ENCODE data around the gene FOXK2.
"Not testable (repeated sequence)": the region's sequence is repeated elsewhere in the genome, so short reads cannot be mapped to it uniquely, and the experiment has no call there.

FOXK2 gene

DNA sequence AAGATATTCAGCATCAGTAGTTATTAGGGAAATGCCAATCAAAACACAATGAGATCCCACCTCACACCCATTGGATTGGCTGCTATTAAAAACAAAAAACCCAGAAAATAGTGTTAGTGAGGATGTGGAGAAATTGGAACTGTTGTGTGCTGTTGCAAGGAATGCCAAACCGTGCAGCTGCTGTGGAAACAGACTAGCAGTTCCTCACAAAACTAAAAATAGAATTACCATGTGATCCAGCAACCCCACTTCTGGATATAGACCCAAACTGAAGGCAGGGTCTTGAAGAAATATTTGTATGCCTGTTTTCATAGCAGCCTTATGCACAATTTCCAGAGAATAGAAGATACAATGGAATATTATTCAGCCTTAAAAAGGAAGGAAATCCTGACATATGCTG is 46.0 kb downstream of the FOXK2 start:
- DNase-seq: no peak

DNA sequence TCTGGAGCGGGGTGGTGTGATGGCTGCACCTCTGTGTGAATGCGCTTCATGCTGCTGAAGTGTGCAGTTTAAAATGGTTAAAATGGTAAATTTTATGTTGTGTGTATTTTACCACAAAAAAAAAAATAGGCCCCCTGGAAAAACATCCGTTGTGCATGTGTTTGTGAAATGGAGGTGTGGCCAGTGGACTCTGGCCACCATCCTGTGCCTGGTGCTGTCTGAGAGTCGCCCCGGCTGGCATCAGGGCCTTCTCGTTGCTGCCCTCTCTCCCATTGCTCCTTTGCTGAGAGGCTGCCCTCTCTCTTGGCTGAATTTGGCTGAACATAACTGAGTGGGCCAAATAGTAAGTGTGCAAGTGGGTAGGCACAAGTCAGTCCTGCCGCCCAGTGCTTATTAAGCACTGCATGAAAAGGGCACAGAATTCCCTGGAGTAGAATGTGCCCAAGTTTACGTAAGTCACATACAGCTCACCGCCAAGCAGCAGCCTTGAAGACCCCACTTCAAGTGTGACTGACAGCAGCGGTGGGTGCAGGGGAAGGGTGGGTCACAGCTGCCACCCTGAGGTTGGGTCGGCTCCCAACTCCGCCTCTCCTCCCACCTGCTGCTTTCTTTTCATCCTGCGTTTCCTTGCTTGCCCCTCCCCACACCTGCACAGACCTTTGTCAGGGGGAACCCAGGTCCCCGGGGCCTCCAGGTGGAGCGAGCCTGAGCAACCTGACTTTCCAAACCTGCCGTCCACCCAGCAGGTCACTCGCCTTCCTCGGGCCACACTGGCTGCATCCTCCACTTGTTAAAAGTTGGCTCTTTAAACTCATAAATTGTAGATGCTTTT is 46.8 kb downstream of the FOXK2 start:
- no peak for DNase-seq

DNA sequence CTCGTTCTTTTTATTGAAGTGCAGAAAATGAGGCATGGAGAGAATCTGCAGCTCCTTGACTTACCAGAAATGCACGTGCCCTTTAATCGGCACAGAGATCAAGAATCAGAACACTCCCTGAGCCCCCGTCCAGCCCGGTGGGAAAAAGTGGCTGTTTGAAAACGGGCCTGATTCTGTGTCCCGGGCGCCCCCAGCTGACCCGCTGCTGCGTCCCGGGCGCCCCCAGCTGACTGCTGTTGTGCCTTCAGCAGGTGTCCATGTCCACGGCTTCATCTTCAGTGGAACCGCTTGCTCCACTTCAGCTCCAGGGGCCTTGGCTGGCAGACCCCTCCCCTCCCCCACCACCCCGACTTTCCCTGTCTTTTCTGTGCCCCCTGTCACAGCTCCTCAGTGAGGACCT is 47.8 kb downstream of the FOXK2 start:
- DNase-seq: no peak

DNA sequence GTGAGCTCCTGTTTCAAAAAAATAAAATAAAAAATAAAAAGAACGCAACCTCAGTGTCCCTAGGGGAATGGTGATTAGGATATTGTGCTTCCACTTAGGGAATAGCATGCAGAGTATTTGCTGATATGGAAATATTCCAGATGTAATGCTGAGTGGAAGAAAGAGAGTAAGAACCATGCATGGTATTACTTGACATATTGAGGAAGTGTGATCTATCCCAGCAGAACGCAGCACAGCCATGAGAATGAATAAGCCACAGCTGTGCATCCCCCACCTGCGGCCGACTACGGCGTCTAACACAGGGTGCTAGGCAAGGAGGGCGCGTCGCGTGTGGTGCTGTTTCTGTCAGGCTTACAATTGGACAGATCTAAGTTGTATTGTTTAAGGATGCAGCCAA is 49.5 kb downstream of the FOXK2 start:
- DNase-seq: no peak

DNA sequence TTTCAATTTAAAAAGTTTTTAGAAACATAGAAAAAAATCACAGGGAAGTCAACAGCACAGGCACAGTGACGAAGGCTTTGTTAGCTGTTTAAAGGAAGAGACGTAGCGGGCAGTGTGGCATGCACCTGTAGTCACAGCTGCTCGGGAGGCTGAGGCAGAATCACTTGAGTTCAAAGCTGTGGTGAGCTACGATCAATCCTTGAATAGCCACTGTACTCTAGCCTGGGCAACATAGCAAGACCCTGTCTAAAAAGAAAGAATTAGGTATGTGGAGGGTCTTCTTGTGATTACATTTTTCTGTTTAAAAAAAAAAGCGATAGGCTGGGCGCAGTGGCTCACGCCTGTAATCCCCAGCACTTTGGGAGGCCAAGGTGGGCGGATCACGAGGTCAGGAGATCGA is 50.1 kb downstream of the FOXK2 start:
- no peak for DNase-seq

DNA sequence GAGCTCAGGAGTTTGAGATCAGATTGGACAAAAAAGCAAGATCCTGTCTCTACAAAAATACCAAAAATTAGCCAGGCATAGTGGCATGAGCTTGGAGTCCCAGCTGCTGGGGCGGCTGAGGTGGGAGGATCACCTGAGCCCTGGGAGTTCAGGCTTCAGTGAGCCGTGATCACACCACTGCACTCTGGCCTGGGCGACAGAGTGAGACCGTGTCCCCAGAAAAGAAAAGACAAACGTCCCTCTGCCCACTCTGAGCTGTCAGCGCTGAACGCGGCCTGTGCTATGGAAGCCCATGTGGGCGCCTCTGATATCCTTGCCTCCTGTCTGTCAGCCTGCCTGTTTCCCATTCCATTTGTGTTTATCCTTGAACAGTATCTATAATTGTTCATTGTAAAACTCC is 50.7 kb downstream of the FOXK2 start:
- no peak for DNase-seq

DNA sequence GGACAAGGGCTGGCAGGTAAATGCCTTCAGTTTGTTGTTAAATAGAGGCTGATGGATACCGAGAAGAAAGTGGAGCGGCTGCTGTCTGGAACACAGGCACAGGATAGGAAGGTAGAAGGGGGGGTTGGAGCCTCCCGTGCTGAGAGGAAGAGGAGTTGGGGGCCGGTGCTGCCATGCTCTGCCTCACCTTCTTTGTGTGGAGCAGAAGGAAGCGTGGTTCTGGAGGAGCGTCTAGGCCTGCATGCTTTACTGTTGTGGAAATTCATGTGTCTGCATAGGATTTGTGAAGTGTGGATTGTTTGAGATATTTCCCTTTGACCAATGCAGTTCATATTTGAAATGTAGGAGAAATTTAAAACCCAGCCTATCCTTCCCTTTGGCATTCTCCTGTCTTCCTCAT is 52.3 kb downstream of the FOXK2 start:
- DNase-seq: no peak

DNA sequence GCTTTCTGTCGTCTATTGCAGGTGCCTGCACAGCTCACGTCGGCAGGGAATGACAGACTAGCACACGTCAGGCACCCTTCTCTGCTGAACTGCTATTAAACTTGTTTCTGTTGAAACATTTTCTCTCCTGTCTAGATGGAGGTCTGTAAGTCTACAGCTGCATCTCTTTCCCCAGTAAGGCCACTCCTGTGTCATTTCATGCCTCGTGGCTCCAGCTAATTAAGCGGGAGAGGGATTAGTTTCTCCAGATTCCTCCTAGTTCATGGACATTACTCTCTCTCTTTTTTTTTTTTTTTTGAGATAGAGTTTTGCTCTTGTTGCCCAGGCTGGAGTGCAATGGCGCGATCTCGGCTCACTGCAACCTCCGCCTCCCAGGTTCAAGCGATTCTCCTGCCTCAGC is 54.5 kb downstream of the FOXK2 start:
- DNase-seq: no peak

DNA sequence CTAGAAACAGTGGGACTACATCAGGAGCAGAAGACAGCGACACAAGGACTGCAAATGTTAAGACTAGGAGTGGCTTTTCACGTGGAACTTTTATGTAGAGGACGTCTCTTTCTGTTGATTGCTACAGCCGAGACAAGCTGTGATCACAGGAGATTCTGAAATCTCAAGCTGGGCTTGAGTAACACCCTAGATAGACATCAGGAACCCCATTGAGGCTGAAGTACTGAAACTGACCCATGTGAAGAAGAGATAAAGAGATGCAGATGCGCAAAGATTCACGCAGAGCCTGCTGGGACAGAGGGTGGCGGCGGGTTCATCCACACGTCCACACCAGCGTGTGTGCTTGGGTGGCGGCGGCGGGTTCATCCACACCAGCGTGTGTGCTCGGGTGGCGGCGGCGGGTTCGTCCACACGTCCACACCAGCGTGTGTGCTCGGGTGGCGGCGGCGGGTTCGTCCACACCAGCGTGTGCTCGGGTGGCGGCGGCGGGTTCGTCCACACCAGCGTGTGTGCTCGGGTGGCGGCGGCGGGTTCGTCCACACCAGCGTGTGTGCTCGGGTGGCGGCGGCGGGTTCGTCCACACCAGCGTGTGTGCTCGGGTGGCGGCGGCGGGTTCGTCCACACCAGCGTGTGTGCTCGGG is 56.2 kb downstream of the FOXK2 start:
- not testable (repeated sequence) for DNase-seq

DNA sequence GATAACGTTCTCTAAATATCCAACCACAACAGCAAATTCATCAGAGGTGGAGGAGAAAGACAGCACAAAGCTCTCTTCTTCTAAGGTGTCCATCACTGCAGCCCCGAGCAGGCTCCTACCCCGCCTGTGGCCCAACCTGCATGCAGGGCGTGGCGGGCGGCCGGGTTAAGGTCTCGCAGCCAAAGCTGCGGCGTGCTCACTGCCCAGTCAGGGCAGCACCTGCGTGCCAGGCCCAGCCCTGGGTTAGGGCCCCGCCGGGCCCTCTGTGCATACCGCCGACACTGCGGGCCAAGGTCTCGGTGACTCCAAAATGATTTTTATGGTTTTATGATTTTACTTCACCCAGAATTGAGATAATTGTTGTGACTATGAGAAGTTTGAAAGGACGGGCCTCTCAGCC is 57.8 kb downstream of the FOXK2 start:
- no peak for DNase-seq

DNA sequence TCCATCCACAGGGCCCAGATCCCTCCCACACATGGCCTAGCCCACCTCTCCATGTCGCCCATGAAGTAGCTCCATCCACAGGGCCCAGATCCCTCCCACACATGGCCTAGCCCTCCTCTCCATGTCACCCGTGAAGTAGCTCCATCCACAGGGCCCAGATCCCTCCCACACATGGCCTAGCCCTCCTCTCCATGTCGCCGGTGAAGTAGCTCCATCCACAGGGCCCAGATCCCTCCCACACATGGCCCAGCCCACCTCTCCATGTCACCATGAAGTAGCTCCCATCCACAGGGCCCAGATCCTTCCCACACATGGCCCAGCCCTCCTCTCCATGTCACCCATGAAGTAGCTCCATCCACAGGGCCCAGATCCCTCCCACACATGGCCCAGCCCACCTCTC is 60.4 kb downstream of the FOXK2 start:
- not testable (repeated sequence) for DNase-seq

DNA sequence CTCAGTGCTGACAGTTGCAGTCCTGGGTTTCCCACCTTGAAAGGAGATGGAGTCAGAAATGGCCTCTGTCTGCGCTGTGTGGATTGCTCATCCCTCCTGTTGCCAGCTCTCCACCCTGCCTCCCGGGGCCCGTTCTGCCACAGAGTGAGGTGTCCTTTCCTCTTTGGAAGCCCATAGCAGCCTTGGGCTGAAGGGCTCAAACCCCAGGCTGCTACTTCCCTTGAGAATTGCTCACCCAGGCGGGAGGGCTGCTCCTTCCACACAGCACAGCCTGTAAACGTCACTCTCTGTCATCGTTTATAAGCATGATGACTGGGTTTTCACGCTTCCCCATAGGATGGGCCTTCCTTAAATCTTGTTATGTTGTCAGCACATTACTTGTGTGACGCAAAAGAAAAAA is 62.7 kb downstream of the FOXK2 start:
- DNase-seq: no peak

DNA sequence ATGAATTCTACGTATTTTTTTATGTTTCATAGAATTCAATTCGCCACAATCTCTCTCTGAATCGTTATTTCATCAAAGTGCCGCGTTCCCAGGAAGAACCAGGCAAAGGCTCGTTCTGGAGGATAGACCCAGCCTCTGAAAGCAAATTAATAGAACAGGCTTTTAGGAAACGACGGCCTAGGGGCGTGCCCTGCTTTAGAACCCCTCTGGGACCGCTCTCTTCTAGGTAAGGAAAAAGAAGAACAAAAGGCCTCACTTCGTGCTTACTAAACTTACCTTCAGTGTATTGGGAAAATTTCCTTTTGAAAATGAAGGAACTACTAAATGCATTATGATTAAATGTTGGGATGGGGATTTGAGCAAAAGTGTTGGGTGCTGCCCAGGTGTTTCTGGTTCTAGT is 63.2 kb downstream of the FOXK2 start:
- no peak for DNase-seq

DNA sequence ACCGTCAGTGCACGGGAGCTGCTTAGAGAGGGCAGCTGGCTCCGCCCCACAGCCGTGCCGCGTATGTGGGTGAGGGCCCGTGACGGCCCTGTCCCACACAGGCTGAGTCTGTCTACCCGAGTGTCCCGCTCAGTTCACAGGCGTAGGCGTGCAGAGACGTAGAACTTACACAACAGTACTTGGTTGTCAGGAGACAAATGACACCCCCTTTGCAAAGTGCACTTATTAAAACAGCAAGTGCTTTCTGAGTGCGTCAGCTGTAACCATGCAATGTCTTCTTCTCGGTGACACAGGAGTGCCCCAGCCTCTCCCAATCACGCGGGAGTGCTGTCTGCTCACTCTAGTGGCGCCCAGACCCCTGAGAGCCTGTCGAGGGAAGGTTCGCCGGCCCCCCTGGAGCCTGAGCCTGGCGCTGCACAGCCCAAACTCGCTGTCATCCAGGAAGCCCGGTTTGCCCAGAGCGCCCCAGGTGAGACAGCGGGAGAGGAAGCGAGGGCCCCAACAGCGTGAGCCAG is 64.2 kb downstream of the FOXK2 start:
- no peak for DNase-seq

DNA sequence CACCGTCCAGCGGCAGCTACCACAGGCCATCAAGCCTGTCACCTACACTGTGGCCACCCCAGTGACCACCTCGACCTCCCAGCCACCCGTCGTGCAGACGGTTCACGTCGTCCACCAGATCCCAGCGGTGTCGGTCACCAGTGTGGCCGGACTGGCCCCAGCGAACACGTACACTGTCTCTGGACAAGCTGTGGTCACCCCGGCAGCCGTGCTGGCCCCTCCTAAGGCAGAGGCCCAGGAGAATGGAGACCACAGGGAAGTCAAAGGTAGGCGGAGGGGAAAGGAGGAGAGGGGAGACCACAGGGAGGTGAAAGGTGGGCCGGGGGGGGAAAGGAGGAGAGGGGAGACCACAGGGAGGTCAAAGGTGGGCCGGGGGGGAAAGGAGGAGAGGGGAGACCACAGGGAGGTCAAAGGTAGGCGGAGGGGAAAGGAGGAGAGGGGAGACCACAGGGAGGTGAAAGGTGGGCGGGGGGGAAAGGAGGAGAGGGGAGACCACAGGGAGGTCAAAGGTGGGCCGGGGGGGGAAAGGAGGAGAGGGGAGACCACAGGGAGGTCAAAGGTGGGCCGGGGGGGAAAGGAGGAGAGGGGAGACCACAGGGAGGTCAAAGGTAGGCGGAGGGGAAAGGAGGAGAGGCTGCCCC is 66.5 kb downstream of the FOXK2 start:
- not testable (repeated sequence) for DNase-seq

DNA sequence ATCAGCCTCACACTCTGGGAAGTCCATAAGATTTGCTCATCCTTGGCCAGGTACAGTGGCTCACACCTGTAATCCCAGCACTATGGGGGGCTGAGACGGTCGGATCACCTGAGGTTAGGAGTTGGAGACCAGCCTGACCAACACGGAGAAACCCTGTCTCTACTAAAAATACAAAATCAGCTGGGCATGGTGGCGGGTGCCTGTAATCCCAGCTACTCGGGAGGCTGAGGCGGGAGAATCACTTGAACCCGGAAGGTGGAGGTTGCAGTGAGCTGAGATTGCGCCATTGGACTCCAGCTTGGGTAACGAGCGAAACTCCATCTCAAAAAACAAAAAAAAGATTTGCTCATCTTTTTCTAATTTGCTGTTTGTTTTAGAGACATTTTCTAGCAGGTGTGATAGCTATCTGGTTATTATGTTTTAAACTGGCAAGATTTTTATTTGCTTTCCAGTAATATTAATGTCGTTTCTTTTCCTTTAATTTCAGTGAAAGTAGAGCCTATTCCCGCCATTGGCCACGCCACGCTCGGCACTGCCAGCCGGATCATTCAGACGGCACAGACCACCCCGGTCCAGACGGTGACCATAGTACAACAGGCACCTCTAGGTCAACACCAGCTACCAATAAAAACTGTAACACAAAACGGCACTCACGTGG is 67.2 kb downstream of the FOXK2 start:
- DNase-seq: no peak

DNA sequence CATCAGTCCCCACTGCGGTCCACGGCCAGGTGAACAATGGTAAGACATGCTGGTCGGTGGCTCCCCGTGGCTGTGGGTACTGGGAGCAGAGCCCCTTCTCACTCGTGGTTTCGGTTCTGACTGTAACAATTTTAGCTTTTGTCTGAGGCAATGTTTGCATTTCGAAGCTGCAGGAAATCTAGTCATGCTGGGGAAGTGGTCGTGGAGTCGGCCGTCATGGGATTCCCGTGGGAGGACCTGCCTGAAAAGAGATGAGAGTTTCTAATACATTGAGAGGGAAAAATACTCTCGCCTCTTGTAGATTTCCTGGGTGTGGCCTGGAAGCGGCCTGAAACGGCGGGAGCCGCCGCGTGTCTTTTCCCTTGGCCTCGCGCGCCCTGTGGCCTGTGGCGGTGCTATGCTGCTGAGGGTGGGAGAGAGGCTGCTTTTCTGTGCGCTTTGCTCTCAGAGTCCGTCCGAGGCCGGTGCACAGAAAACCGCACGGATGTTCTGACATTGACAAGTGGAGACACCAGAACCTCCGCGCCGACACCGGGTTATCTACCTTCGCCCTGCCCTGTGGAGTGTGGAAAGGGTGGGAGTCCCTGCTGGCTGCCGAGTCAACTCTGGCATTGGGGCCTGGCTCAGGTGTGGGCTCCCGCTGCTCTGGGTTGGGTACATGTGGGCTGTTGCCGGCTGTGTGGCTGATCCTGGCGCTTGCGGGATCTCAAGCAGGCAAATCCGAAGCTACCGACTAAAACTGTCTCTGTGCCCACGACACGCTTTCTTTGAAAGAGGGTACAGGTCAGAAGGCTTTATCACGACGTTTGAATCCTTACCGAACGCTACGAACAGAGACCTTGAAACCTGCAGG is 67.9 kb downstream of the FOXK2 start:
- DNase-seq: no peak

DNA sequence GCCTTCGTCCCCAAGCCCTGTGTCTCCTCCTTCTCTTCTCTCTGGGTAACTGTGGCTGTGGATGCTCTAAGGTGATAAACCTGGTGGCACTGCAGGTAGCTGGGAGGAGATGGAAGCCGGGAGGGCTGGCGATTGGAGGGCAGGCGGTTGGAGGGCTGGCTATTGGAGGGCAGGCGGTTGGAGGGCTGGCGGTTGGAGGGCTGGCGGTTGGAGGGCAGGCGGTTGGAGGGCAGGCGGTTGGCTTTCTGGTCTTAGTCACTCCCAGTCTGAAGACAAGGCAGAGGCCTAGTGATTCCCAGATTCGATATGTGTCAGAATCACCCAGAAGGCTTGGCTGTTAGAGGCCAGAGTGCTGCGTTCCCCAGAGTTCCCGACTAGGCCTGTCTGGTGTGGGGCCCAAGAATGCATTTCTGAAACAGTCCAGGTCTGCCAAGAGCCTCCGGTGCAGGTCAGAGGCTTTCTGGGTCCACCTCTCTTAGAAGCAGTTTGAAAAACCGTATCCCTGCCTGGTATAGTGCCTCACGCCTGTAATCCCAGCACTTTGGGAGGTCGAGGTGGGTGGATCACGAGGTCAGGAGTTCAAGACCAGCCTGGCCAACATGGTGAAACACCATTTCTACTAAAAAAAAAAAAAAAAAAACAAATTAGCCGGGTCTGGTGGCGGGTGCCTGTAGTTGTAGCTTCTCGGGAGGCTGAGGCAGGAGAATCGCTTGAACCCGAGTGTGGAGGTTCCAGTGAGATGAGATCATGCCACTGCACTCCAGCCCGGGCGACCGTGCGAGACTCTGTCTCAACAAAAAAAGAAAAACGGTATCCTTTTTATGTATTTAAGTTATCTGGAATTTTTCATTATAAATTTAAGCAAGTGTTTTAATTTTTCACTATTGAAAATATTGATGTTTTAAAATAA is 69.0 kb downstream of the FOXK2 start:
- DNase-seq: no peak

DNA sequence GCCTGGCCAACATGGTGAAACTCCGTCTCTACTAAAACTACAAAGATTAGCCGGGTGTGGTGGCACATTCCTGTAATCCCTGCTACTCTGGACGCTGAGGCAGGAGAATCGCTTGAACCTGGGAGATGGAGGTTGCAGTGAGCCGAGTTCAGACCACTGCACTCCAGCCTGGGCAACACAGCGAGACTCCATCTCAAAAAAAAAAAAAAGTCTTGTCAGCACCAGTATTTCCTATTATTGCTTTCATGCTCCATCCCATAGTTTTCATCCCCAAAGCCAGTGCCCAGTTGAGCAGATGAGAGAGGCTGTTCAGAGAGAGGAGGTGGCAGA is 70.3 kb downstream of the FOXK2 start:
- no peak for DNase-seq

DNA sequence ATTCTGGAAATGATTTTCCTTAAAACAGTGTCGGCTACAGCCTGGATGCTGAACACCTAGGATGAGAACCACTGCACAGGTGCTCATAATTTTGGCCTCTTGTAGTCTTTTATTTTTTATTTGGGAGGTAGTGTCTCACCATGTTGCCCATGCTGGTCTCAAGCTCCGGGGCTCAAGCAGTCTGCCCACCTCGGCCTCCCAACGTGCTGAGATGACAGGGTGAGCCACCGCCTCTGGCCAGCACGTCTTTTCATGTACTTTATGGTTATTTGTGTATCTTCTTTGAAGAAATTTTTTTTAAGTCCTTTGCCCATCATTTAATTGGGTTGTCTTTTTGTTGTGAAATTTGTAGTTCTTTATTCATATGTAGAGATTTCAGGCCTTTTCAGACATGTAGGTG is 70.7 kb downstream of the FOXK2 start:
- no peak for DNase-seq

DNA sequence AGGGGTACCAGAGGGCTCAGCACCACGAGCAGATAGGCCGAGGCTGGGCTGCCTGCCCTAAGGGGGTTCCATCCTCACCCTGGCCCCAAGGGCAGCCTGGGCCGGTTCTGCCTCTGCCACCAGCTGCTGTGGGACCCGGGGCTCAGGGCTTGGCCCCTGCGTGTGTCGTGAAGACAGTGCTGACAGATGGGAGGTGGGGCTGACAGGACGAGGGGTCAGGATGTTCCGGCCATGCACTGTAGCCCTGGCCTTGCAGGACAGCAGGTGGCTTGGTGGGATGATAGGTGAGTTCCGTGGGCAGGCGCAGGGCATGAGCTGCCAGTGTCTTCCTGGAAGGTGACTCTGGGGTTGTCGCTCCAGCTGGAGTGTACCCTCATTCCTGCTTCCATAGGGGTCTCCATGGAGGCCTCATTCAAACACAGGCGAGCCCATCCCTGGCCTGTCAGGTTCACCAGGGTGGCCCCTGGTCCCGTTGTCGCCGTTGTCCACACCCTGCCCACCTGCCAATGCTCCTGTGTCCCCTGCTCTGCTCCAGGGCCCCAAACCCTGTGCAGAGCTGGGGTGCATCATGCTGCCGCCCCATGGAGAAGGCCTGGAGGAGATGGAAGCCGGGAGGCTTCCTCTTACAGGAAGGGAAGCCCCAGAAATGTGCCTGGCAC is 71.5 kb downstream of the FOXK2 start:
- no peak for DNase-seq
